Measurements from ENCODE around the gene HLA-B. TPM values are rescaled to one million over a fixed set of nuclear protein-coding genes. Genes with fewer than 3 reads are reported as not detected.

The HLA-B gene
- total and polyA plus RNA-seq, 8 donors, result 134 to 1,907 (median 633) TPM

- TF ChIP-seq CTCF (IDR thresholded peaks at IDR 0.05) (no peak), POLR2AphosphoS5 (IDR thresholded peaks at IDR 0.05) (no peak), POLR2A (IDR thresholded peaks at IDR 0.05) (no peak), EP300 (IDR thresholded peaks at IDR 0.05) (no peak)
- no peaks in the 10 kb centered on the region for H3K4me1 ChIP-seq
- 12 to 57% (median 32%) methylated on average over 3 of the region's 3 CpGs for WGBS, 5 donors
- H3K27ac ChIP-seq, result no peak overlapping the region
- H3K4me3 ChIP-seq, result no peak overlapping the region
- H3K9me3 ChIP-seq, result peaks cover 0 to 34% (median 12%) of the 10 kb centered on the region in 4 donors
- no peak for DNase-seq
- intact Hi-C loops (cut with DNase I; ENCODE audit: low total_unique reads), result no loop called here
- no peaks in the 10 kb centered on the region for H3K27me3 ChIP-seq
- no peaks in the 10 kb centered on the region for H3K36me3 ChIP-seq
These were observed 17.8 kb downstream of the HLA-B start for GRCh38 chr6:31339210-31339609.

GRCh38 chr6:31336896-31337496 is 20.0 kb downstream of the HLA-B start:
- peaks cover 0 to 34% (median 12%) of the 10 kb centered on the region in 4 donors for H3K9me3 ChIP-seq
- no peak for TF ChIP-seq POLR2AphosphoS5 (IDR thresholded peaks at IDR 0.05)
- TF ChIP-seq CTCF (IDR thresholded peaks at IDR 0.05), result no peak
- TF ChIP-seq EP300 (IDR thresholded peaks at IDR 0.05), result no peak
- TF ChIP-seq POLR2A (IDR thresholded peaks at IDR 0.05), result no peak
- H3K4me3 ChIP-seq, result no peak overlapping the region
- 56 to 82% (median 66%) methylated on average over 3 of the region's 3 CpGs for WGBS, 5 donors
- no peaks in the 10 kb centered on the region for H3K27me3 ChIP-seq
- H3K27ac ChIP-seq, result no peak overlapping the region
- H3K4me1 ChIP-seq, result no peaks in the 10 kb centered on the region
- intact Hi-C loops (cut with DNase I; ENCODE audit: low total_unique reads), result no loop called here
- no peaks in the 10 kb centered on the region for H3K36me3 ChIP-seq
- no peak for DNase-seq

- TF ChIP-seq CTCF (IDR thresholded peaks at IDR 0.05) (no peak), EP300 (IDR thresholded peaks at IDR 0.05) (no peak)
- DNase-seq, result no peak
- Histone ChIP-seq H3K36me3 (no peaks in the 10 kb centered on the region), H3K9me3 (peaks cover 0 to 27% (median 10%) of the 10 kb centered on the region in 4 donors), H3K4me1 (no peaks in the 10 kb centered on the region), H3K4me3 (no peak overlapping the region), H3K27ac (no peak overlapping the region), H3K27me3 (no peaks in the 10 kb centered on the region)
- intact Hi-C loops (cut with DNase I; ENCODE audit: low total_unique reads), result no loop called here
- 47 to 63% (median 52%) methylated on average over 4 of the region's 4 CpGs for WGBS, 5 donors
These were observed 24.1 kb downstream of the HLA-B start for GRCh38 chr6:31332637-31333602.

GRCh38 chr6:31328355-31328960 is 28.5 kb downstream of the HLA-B start:
- 49 to 88% (median 68%) methylated on average over 7 of the region's 7 CpGs for WGBS, 5 donors
- Histone ChIP-seq H3K27ac (no peak overlapping the region), H3K9me3 (no peaks in the 10 kb centered on the region), H3K4me3 (no peak overlapping the region), H3K4me1 (no peaks in the 10 kb centered on the region), H3K27me3 (no peaks in the 10 kb centered on the region), H3K36me3 (no peaks in the 10 kb centered on the region)
- intact Hi-C loops (cut with DNase I; ENCODE audit: low total_unique reads), result no loop called here
- DNase-seq, result no peak
- no peak for TF ChIP-seq POLR2A (IDR thresholded peaks at IDR 0.05)
- TF ChIP-seq CTCF (IDR thresholded peaks at IDR 0.05), result no peak
- TF ChIP-seq POLR2AphosphoS5 (IDR thresholded peaks at IDR 0.05), result no peak
- no peak for TF ChIP-seq EP300 (IDR thresholded peaks at IDR 0.05)

Measured in stomach (tissue), 9 donors.